HG02852 (cell line): Measurements from ENCODE around the gene PLBD1.

Source experiments
- ATAC-seq: cut with Tn5 transposase; IDR thresholded peaks from one replicate; pipeline ENCODE4 v1.9.1; 2021; ENCODE audit warnings: mild to moderate bottlenecking, moderate library complexity; ENCODE audit not compliant: unreplicated experiment

PLBD1 gene

GRCh38 chr12:14571779-14572178 is 4.1 kb upstream of the PLBD1 start:
- no peak for ATAC-seq

- no peak for ATAC-seq
Measured at GRCh38 chr12:14570231-14570630, 2.5 kb upstream of the PLBD1 start.

GRCh38 chr12:14564336-14564959 is 3.2 kb downstream of the PLBD1 start:
- ATAC-seq = no peak

- no peak for ATAC-seq
Measured at GRCh38 chr12:14563046-14563445, 4.6 kb downstream of the PLBD1 start.

- ATAC-seq = no peak
Measured at GRCh38 chr12:14562279-14562678, 5.4 kb downstream of the PLBD1 start.

GRCh38 chr12:14561677-14562238 is 5.9 kb downstream of the PLBD1 start:
- no peak for ATAC-seq

- no peak for ATAC-seq
Measured at GRCh38 chr12:14560904-14561574, 6.6 kb downstream of the PLBD1 start.

GRCh38 chr12:14558473-14558959 is 9.2 kb downstream of the PLBD1 start:
- ATAC-seq = no peak

- ATAC-seq = no peak
Measured at GRCh38 chr12:14557966-14558365, 9.7 kb downstream of the PLBD1 start.

- no peak for ATAC-seq
Measured at GRCh38 chr12:14554281-14555007, 13.2 kb downstream of the PLBD1 start.

- no peak for ATAC-seq
Measured at GRCh38 chr12:14548609-14549008, 19.1 kb downstream of the PLBD1 start.

- ATAC-seq = no peak
Measured at GRCh38 chr12:14547571-14547970, 20.1 kb downstream of the PLBD1 start.

GRCh38 chr12:14545144-14546124 is 22.2 kb downstream of the PLBD1 start:
- no peak for ATAC-seq

GRCh38 chr12:14540801-14541462 is 26.8 kb downstream of the PLBD1 start:
- peak; percentile 50 for ATAC-seq

GRCh38 chr12:14537088-14537487 is 30.6 kb downstream of the PLBD1 start:
- ATAC-seq = no peak

GRCh38 chr12:14532152-14532551 is 35.5 kb downstream of the PLBD1 start:
- ATAC-seq = no peak

GRCh38 chr12:14525964-14526363 is 41.7 kb downstream of the PLBD1 start:
- no peak for ATAC-seq

- no peak for ATAC-seq
Measured at GRCh38 chr12:14521822-14522221, 45.9 kb downstream of the PLBD1 start.

GRCh38 chr12:14514946-14515345 is 52.7 kb downstream of the PLBD1 start:
- ATAC-seq = no peak
